DOHH2 (cell line): ENCODE results near the gene URB2.

Experiments used
- EZH2phosphoT487 ChIP-seq: fragments of 200-600 bp; sonication (generic); IDR thresholded peaks from 2 replicates; pipeline ENCODE4 v1.6.1; 2017; ENCODE audit warnings: borderline replicate concordance, mild to moderate bottlenecking, antibody characterized with exemption, low read length, moderate library complexity, mixed read lengths
- TF ChIP-seq, protein P1 (sequence below): fragments of 200-600 bp; sonication (generic); IDR thresholded peaks from one replicate; pipeline ENCODE4 v1.5.1; 2014; ENCODE audit warnings: antibody characterized with exemption, mild to moderate bottlenecking, low read depth, low read length; ENCODE audit not compliant: poor library complexity, severe bottlenecking

DNA sequence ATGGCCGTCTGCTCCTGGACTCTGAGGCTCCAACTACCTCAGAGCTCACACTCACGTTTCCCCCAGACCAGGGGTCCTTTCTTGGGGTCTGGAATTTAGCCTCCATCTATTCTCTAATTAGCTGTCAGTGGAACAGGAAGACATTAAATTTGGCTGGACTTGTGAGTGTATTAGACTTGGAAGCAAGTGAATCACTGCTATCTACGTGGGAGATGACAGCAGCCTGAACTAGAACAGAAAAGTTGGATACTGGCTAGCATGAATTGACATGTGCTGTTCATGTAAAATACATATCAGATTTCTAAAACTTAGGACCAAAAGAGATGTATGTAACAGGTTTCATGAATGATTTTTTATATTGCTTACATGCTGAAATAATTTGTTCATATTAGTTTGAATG lies 28.2 kb upstream of the URB2 start:
- TF ChIP-seq, protein P1, sequence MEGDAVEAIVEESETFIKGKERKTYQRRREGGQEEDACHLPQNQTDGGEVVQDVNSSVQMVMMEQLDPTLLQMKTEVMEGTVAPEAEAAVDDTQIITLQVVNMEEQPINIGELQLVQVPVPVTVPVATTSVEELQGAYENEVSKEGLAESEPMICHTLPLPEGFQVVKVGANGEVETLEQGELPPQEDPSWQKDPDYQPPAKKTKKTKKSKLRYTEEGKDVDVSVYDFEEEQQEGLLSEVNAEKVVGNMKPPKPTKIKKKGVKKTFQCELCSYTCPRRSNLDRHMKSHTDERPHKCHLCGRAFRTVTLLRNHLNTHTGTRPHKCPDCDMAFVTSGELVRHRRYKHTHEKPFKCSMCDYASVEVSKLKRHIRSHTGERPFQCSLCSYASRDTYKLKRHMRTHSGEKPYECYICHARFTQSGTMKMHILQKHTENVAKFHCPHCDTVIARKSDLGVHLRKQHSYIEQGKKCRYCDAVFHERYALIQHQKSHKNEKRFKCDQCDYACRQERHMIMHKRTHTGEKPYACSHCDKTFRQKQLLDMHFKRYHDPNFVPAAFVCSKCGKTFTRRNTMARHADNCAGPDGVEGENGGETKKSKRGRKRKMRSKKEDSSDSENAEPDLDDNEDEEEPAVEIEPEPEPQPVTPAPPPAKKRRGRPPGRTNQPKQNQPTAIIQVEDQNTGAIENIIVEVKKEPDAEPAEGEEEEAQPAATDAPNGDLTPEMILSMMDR: no peak
- no peak for TF ChIP-seq EZH2phosphoT487
